ENCODE data around the gene CCDC92.

The CCDC92 gene, protein sequence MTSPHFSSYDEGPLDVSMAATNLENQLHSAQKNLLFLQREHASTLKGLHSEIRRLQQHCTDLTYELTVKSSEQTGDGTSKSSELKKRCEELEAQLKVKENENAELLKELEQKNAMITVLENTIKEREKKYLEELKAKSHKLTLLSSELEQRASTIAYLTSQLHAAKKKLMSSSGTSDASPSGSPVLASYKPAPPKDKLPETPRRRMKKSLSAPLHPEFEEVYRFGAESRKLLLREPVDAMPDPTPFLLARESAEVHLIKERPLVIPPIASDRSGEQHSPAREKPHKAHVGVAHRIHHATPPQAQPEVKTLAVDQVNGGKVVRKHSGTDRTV

GRCh38 chr12:123972457-123973401 lies at the start of gene CCDC92, which contains the start of gene ZNF664:
CCDC92 (minus strand) TSS chr12:123972831; CDS start chr12:123944305, 28,526 bp downstream.
ZNF664 (plus strand) TSS chr12:123973215; CDS start chr12:124012145, 38,930 bp downstream.
- in situ Hi-C loops (cut with MboI; ENCODE audit: low sequenced_read_pairs), result no loop called here

DNA sequence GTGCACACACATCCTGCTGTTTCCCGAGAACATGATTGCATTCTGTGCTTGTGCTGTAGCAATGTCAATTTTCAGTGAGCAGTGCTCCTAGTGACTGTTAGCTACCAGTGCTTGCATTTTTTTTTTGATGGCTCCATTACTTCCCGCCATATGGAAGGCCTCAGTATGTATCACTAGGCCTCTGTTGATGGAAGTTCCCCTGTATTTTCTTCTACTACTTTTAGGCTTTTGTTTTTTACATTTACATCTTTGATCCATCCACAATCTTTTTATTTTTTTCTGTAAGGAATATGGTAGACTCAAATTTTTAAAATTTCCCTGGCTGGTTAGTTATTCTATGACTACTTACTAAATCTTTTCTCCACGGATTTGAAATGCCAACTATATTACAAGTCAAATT lies 49.5 kb upstream of the CCDC92 start:
- in situ Hi-C loops (cut with MboI; ENCODE audit: low sequenced_read_pairs), result no loop called here

DNA sequence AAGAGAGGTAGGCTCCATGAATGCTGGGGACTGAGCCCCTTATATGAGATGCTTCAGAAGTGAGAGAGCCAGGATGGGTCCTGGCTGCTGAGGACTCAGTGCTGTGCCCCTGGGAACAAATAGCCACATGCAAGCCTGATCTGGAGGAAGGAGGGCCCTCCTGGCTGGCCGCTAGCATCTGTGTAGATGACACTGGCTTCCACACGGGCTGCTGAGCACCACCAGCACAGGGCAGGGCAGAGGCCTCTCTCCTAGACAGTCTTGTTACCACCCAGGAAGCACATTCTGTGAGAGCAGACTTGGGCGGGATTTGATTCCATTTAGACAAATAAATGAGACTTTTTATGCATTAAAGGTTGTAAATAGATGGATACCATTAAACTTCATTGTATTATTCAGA lies 48.4 kb upstream of the CCDC92 start:
- in situ Hi-C loops (cut with MboI; ENCODE audit: low sequenced_read_pairs), result no loop called here

- in situ Hi-C loops (cut with MboI; ENCODE audit: low sequenced_read_pairs), result no loop called here
Observed at GRCh38 chr12:124020514-124020949, 47.9 kb upstream of the CCDC92 start.

- in situ Hi-C loops (cut with MboI; ENCODE audit: low sequenced_read_pairs), result no loop called here
Observed at GRCh38 chr12:124019115-124019514, 46.5 kb upstream of the CCDC92 start.

GRCh38 chr12:124018539-124018938 lies 45.9 kb upstream of the CCDC92 start:
- in situ Hi-C loops (cut with MboI; ENCODE audit: low sequenced_read_pairs), result no loop called here

DNA sequence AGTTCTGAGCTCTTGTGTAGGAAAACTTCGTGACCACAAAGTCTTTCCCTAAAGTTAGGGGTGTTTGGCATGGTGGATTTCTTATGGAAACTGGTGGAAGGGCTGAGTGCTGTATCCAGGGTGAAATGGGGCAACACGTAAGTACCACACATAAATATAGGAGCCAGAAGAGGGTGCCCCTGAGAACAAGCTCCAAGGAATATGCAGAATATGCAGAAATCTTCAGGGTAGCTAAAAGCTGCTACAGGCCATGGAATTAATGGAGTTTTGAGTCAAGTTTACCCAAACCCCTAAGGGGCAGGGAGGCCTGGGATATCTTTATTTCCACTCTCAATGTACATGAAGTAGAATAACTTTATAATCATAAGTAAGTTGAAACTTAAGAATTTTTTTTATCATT lies 44.4 kb upstream of the CCDC92 start:
- in situ Hi-C loops (cut with MboI; ENCODE audit: low sequenced_read_pairs), result no loop called here

DNA sequence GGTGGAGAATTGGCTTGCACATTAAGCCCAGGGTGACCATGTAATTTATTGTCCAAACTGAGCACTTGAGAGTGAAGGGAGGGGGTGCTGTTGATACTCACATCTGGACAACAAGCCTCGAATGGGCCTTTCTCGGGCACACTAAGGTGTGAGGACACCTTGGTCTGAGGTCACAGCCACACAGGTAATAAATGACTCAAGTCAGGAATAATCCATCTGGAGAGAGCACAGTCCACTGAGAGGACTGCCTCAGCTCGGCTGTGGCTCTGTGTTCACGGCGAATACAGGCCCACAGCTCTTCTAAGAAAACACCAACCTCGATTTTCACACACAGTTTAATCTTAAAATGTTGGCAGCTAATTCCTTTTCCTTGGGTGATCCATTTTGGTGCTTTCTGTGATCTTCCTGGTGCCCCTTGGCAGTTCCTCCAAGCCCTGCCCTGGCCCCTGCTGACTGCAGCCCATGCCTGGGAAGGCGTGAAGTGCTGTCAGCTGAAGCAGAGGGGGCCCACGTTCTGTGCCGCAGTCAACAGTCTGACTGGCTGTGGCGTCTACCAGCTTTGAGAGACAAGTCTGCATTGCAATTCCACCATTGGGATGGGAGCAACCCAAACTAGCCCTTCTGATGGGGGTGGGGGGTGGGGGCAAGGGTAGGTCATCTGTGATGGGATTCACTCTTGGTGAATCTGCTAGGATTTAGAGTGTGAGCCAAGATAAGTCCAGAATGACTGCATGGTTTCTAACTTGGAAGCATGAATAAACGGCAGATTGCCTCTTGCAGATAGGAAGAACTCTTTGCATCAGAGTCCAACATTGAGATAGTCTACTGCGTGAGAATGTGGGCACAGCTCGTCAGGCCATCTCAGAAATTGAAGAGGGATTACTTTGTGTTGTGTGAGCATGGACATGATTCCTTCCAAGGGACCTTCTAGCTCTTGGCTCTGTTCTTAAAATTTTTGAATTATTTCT lies 43.1 kb upstream of the CCDC92 start:
- in situ Hi-C loops (cut with MboI; ENCODE audit: low sequenced_read_pairs), result no loop called here

- in situ Hi-C loops (cut with MboI; ENCODE audit: low sequenced_read_pairs), result no loop called here
Observed at GRCh38 chr12:124013073-124013472, 40.4 kb upstream of the CCDC92 start.

- in situ Hi-C loops (cut with MboI; ENCODE audit: low sequenced_read_pairs), result no loop called here
Observed at GRCh38 chr12:124011435-124012115, 38.9 kb upstream of the CCDC92 start.

DNA sequence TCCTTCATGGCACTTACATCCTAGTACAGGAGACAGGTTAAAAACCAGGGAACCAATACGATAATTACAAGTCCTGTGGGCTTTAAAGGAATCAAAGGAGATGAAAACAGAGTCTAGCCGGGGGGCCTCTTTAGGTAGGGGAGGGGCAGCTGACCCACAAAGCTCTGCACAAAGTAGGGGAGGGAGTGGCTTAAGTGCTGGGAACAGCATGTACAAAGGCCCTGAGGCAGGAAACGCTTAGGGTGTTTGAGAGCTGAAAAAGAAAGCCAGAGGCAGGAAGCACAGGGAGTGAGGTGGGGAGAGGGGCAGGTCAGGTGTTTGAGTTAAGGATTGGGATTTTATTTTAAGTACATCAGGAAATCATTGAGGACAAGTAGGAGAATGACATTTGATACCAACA lies 38.1 kb upstream of the CCDC92 start:
- in situ Hi-C loops (cut with MboI; ENCODE audit: low sequenced_read_pairs), result no loop called here

- in situ Hi-C loops (cut with MboI; ENCODE audit: low sequenced_read_pairs), result no loop called here
Observed at GRCh38 chr12:124009781-124010180, 37.1 kb upstream of the CCDC92 start.

DNA sequence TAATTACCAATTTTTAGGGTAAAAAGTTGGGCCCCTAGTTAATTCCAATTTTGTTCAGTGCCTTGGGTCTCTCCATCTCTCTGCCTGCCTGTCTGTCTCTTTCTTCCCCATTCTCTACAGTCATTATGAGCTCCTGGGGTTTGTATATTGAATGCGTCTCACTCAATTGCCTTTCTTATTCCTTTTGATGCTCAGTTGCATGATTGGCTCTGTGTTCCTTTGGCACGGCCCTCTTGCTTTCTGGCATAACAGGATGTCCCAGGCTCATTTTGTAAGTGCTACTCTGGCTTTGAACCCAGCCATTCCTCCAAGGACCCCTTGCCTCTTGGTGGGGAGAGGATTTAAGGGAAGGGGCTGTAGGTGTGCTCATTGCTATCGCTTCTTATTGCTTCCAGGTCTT lies 36.0 kb upstream of the CCDC92 start:
- in situ Hi-C loops (cut with MboI; ENCODE audit: low sequenced_read_pairs), result no loop called here

DNA sequence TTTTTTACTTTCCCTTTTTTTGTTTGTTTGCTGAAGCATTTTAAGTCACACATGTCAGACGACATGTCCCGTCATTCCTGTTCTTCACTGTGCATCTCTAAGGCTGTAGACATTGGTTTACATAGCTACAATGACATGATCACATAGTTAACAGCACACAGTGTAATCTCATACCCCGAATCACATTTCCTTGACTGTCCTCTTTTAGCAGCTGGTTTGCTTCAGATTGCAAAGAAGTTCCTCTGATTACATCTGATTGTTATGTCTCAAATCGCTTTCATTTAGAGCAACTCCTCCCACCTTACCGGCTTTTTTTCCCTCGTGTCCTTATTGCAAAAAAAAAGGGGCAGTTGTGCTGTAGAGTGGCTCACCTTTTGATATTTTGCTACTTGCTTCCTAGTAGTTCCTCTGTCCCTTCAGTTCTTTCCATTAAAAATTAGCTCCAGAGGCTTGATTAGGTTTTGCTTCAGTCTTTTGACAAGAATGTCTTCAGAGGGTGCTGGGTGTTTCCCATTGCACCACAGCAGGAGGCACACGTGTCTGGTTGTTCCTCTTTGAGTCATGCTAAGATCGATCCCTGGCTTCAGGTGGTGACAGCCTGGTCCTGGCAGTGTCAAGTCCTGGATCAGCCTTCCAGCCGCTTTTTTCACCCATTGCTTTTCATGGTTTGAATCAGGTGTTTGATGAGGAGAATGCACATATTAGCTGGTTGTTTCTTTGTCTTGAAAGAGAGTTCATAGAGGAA lies 35.4 kb upstream of the CCDC92 start:
- in situ Hi-C loops (cut with MboI; ENCODE audit: low sequenced_read_pairs), result no loop called here

- in situ Hi-C loops (cut with MboI; ENCODE audit: low sequenced_read_pairs), result no loop called here
Observed at GRCh38 chr12:124006846-124007713, 34.4 kb upstream of the CCDC92 start.

DNA sequence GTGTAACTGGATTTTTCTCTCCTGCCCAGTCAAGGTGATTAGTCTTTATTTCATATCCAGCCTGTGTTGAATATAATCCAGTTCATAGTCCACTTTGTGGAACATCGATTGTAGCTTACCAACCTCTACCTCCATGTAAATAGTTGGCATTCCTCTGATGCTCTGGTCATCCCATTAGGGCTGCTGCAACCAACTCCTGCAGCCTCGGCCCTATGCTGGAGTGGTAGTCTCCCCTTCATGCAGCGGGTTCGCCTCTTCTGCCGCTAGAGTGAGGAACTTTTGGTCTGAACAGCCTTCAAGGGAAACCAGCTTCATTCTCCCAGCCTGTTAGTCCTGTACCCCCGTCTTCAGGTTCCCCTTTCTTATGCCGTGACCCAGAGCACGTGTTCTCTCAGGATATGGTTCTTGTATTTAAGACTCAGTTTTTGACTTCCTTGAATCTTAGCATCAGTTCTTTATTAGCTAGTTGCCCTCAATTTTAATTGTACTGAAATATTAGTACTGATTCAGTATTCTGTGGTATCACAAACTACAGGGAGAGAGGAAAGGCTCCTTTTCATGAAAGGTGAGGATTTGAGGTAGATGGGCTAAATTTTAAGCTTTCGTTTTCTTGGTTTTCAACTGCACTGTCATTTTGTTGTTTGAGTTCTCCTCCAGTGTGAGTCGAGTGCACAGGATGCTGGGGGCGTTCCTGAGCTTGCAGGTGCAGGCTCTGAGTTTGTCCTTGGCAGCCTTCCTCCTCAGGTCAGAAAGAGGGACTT lies 33.6 kb upstream of the CCDC92 start:
- in situ Hi-C loops (cut with MboI; ENCODE audit: low sequenced_read_pairs), result no loop called here

GRCh38 chr12:124004233-124004875 lies 31.7 kb upstream of the CCDC92 start:
- in situ Hi-C loops (cut with MboI; ENCODE audit: low sequenced_read_pairs), result no loop called here

Measured in hTERT RPE-1 (cell line).